ENCODE results near the gene OASL. TPM values are rescaled to one million over a fixed set of nuclear protein-coding genes. Genes with fewer than 3 reads are reported as not detected.
"Not testable (repeated sequence)": the region's sequence is repeated elsewhere in the genome, so short reads cannot be mapped to it uniquely, and the experiment has no call there.

OASL gene
- total and polyA plus RNA-seq, 9 donors = 0.12 to 2.8 (median 0.39) TPM; not detected in 1

- Histone ChIP-seq H3K4me3 (no peak overlapping the region), H3K9me3 (no peaks in the 10 kb centered on the region), H3K27ac (no peak overlapping the region), H3K36me3 (no peaks in the 10 kb centered on the region), H3K27me3 (no peaks in the 10 kb centered on the region), H3K4me1 (ENCODE audit: insufficient read depth) (no peaks in the 10 kb centered on the region)
- no peak for DNase-seq
- 93 to 100% (median 97%) methylated on average over 2 of the region's 2 CpGs for WGBS, 3 donors
- intact Hi-C loops (cut with DNase I) = no loop called here
- no peak for TF ChIP-seq EP300 (IDR thresholded peaks at IDR 0.05)
- TF ChIP-seq, protein P1, sequence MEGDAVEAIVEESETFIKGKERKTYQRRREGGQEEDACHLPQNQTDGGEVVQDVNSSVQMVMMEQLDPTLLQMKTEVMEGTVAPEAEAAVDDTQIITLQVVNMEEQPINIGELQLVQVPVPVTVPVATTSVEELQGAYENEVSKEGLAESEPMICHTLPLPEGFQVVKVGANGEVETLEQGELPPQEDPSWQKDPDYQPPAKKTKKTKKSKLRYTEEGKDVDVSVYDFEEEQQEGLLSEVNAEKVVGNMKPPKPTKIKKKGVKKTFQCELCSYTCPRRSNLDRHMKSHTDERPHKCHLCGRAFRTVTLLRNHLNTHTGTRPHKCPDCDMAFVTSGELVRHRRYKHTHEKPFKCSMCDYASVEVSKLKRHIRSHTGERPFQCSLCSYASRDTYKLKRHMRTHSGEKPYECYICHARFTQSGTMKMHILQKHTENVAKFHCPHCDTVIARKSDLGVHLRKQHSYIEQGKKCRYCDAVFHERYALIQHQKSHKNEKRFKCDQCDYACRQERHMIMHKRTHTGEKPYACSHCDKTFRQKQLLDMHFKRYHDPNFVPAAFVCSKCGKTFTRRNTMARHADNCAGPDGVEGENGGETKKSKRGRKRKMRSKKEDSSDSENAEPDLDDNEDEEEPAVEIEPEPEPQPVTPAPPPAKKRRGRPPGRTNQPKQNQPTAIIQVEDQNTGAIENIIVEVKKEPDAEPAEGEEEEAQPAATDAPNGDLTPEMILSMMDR (IDR thresholded peaks at IDR 0.05) = no peak
- no peak for TF ChIP-seq POLR2A (IDR thresholded peaks at IDR 0.05)
Measured at GRCh38 chr12:121080909-121081308, 41.9 kb upstream of the OASL start.

DNA sequence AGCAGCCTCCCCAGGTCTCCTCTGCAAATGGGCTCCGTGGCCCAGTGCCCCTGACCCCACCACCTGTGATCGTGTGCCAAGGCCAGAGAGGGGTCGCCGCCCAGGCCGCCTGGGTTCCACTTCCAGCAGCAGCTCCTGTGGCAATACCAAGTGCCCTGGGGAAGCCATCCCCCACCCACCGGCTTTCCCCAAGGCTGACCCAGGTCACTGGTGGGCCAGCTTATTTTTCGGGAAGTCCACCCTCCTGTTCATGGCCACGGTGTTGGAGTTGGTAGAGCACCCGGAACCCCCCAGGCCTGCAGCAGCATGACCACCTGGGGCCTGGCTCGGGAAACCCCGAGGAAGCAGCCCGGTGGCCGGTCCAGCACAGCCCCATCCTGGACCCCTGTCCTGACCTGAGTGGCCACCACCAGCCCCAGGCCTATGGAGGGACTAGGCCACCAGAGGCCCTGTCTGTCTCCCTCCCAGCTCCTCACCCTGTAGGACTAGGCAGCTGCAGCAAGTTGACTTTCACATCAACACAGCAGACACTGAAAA, 40.8 kb upstream of the OASL start:
- intact Hi-C loops (cut with DNase I) = no loop called here
- DNase-seq = no peak
- Histone ChIP-seq H3K4me3 (no peak overlapping the region), H3K27me3 (no peaks in the 10 kb centered on the region), H3K27ac (no peak overlapping the region), H3K36me3 (no peaks in the 10 kb centered on the region), H3K9me3 (no peaks in the 10 kb centered on the region), H3K4me1 (ENCODE audit: insufficient read depth) (no peaks in the 10 kb centered on the region)
- TF ChIP-seq EP300 (IDR thresholded peaks at IDR 0.05) (no peak), POLR2A (IDR thresholded peaks at IDR 0.05) (no peak)
- TF ChIP-seq, protein P1 (IDR thresholded peaks at IDR 0.05) = no peak
- 85 to 92% (median 92%) methylated on average over 13 of the region's 13 CpGs for WGBS, 3 donors

- H3K27ac ChIP-seq; DNase-seq; H3K27me3 ChIP-seq; H3K4me3 ChIP-seq; H3K36me3 ChIP-seq; intact Hi-C loops (cut with DNase I); H3K9me3 ChIP-seq; H3K4me1 ChIP-seq (ENCODE audit: insufficient read depth): not testable (repeated sequence)
- WGBS, 3 donors = 87 to 100% (median 87%) methylated on average over 1 to 3 of the region's 3 CpGs
Measured at GRCh38 chr12:121077440-121077839, 38.4 kb upstream of the OASL start.

- H3K9me3 ChIP-seq; H3K27me3 ChIP-seq; DNase-seq; H3K4me1 ChIP-seq (ENCODE audit: insufficient read depth); H3K36me3 ChIP-seq; H3K27ac ChIP-seq; intact Hi-C loops (cut with DNase I); H3K4me3 ChIP-seq: not testable (repeated sequence)
- 90 to 99% (median 94%) methylated on average over 19 to 31 of the region's 33 CpGs for WGBS, 3 donors
Measured at GRCh38 chr12:121075911-121076310, 36.9 kb upstream of the OASL start.

- TF ChIP-seq, protein P1 (IDR thresholded peaks at IDR 0.05) = no peak
- no peak for TF ChIP-seq POLR2A (IDR thresholded peaks at IDR 0.05)
- TF ChIP-seq EP300 (IDR thresholded peaks at IDR 0.05) = no peak
- intact Hi-C loops (cut with DNase I) = no loop called here
- no peak for DNase-seq
- Histone ChIP-seq H3K4me3 (no peak overlapping the region), H3K36me3 (no peaks in the 10 kb centered on the region), H3K27me3 (no peaks in the 10 kb centered on the region), H3K27ac (no peak overlapping the region), H3K9me3 (no peaks in the 10 kb centered on the region), H3K4me1 (ENCODE audit: insufficient read depth) (no peaks in the 10 kb centered on the region)
- WGBS, 3 donors = 81 to 90% (median 89%) methylated on average over 3 of the region's 3 CpGs
Measured at GRCh38 chr12:121072147-121072546, 33.1 kb upstream of the OASL start.
